Activated CD8-positive, alpha-beta T cell treated with anti-CD3 and anti-CD28 coated beads, Interleukin-2, amount 10 ng/mL, durations not matched to agents 7 days and 5 days (primary cell): ENCODE measurements around the gene PHTF1. TPM values are rescaled to one million over a fixed set of nuclear protein-coding genes. Genes with fewer than 3 reads are reported as not detected.

Experiments
- ATAC-seq: fragments of 150-1000 bp; cut with Tn5 transposase; one replicate; pipeline ENCODE4 v1.10.0; 2021; ENCODE audit warnings: moderate library complexity
- CTCF ChIA-PET: fragments of 350-600 bp; sonication (Branson Sonifier 250); formaldehyde crosslinking; loops from one replicate; lab custom pipeline; 2021; ENCODE audit warnings: antibody characterized with exemption; lab: Charles Lee
- POLR2A ChIA-PET: fragments of 350-600 bp; sonication (Branson Sonifier 250); formaldehyde crosslinking; loops from one replicate; lab custom pipeline; 2021; ENCODE audit warnings: antibody characterized with exemption; lab: Charles Lee
- DNase-seq: peaks from one replicate; pipeline ENCODE4 v3.0.0-alpha.2; 2020
- H3K27ac Mint-ChIP-seq: one replicate; pipeline ENCODE4 v1.8.0; 2021; ENCODE audit warnings: mild to moderate bottlenecking, mixed read lengths
- H3K27me3 Mint-ChIP-seq: one replicate; pipeline ENCODE4 v1.8.0; 2021; ENCODE audit warnings: low read depth, mixed read lengths
- H3K36me3 Mint-ChIP-seq: one replicate; pipeline ENCODE4 v1.8.0; 2021; ENCODE audit warnings: low read depth, mixed read lengths
- H3K4me1 Mint-ChIP-seq: one replicate; pipeline ENCODE4 v1.8.0; 2021; ENCODE audit warnings: low read depth, mixed read lengths
- H3K4me3 Mint-ChIP-seq: one replicate; pipeline ENCODE4 v1.8.0; 2021; ENCODE audit warnings: mild to moderate bottlenecking, mixed read lengths
- H3K9me3 Mint-ChIP-seq: one replicate; pipeline ENCODE4 v1.8.0; 2022; ENCODE audit warnings: mixed read lengths; ENCODE audit not compliant: insufficient read depth
- total RNA-seq, 2 experiments: library from RNA; stranded (reverse); gene quantifications; one replicate each; pipeline ENCODE4 v1.2.3, GENCODE V29; 2021

Gene PHTF1
- total RNA-seq, 2 experiments from 2014 or later: 24.8 to 25.2 TPM

GRCh38 chr1:113659556-113659955 is 99.7 kb downstream of the PHTF1 start:
- H3K27ac Mint-ChIP-seq: no peak overlapping the region
- ATAC-seq (no peak), DNase-seq (no peak)
- no peak overlapping the region for H3K4me3 Mint-ChIP-seq
- H3K27me3 Mint-ChIP-seq: no peaks in the 10 kb centered on the region
- H3K36me3 Mint-ChIP-seq: no peaks in the 10 kb centered on the region
- no peaks in the 10 kb centered on the region for H3K4me1 Mint-ChIP-seq
- CTCF ChIA-PET: no interaction called here
- H3K9me3 Mint-ChIP-seq: no peaks in the 10 kb centered on the region
- POLR2A ChIA-PET: no interaction called here

DNA sequence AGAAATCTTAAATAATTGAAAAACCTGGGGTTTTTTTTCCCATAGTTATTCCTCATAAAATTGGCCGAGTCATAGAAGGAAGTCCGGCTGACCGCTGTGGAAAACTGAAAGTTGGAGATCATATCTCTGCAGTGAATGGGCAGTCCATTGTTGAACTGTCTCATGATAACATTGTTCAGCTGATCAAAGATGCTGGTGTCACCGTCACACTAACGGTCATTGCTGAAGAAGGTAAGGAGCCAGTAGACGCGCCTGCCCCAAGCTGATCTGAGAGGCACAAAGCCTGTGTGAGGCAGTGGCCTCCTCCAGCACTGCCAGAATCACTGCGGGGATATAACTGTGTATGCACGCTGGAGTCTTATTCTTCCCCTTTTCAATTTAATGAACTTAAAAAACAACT is 100.3 kb downstream of the PHTF1 start:
- no peaks in the 10 kb centered on the region for H3K9me3 Mint-ChIP-seq
- no peak overlapping the region for H3K27ac Mint-ChIP-seq
- DNase-seq (no peak), ATAC-seq (no peak)
- ChIA-PET CTCF (no interaction called here), POLR2A (no interaction called here)
- H3K4me1 Mint-ChIP-seq: no peaks in the 10 kb centered on the region
- no peaks in the 10 kb centered on the region for H3K36me3 Mint-ChIP-seq
- H3K27me3 Mint-ChIP-seq: no peaks in the 10 kb centered on the region
- no peak overlapping the region for H3K4me3 Mint-ChIP-seq

DNA sequence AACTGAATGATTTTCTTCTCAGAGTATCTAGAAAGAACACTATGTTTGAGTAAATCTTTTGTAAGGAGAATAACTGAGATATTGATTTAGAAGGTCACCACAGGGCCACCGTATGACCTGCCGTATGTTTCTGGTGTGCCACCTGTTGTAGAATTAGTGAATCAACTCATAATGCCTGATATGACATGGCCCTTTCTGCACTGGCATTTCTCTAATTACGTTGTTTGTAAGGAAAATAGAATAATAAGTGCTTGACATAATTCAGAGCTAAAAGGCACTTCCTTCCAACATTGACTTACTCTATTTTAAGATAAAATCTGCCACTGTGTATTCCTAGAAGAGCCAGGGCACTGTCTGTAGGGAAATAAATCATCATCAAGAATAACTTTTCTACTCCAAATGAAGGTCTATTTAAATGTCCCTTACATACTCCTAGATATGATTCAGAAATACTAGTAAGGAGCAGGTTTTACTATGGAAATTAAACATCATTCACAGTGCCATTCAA is 101.7 kb downstream of the PHTF1 start:
- ATAC-seq (no peak), DNase-seq (no peak)
- H3K4me3 Mint-ChIP-seq: no peak overlapping the region
- no peaks in the 10 kb centered on the region for H3K36me3 Mint-ChIP-seq
- H3K4me1 Mint-ChIP-seq: no peaks in the 10 kb centered on the region
- POLR2A ChIA-PET: no interaction called here
- H3K9me3 Mint-ChIP-seq: no peaks in the 10 kb centered on the region
- H3K27me3 Mint-ChIP-seq: no peaks in the 10 kb centered on the region
- no peak overlapping the region for H3K27ac Mint-ChIP-seq
- CTCF ChIA-PET: no interaction called here

DNA sequence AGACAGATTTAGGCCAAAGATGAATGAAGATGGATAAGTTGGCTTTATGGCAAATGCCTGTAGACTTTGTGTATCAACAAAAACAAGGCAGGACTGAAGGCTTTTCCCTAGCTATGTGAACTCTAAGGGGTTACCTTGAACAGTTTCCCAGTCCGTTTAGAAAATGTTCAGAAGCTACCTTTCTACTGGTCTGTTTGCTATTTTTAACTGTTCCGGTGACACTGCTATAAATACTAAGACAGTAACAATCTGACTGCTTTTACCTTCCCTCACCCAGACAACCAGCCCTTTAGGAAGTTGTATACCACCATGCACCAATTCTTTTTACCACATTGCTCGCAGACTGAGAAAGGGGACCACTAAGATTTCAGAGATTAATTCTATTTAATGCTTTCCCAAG is 102.2 kb downstream of the PHTF1 start:
- Mint-ChIP-seq H3K4me1 (no peaks in the 10 kb centered on the region), H3K4me3 (no peak overlapping the region), H3K27me3 (no peaks in the 10 kb centered on the region), H3K27ac (no peak overlapping the region), H3K36me3 (no peaks in the 10 kb centered on the region), H3K9me3 (no peaks in the 10 kb centered on the region)
- CTCF ChIA-PET: no interaction called here
- POLR2A ChIA-PET: no interaction called here
- DNase-seq: no peak
- ATAC-seq: no peak

DNA sequence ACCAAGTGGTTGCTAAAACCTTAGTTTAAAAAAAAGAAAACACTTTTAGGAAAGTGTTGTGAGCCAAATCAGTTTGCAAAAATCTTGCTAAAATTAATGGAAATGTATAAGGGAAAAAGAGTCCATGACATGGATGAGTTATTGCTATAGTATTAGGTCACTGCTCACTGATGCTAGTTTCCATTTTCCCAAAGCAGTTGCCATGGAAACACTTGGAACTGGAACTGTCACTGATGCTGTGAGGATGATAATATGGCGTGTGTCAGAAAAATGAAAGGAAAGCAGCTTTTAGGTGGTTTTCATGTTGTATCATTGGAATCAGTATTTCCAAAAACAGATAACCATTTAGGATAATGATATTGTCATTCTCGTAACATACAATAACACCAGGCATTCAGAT is 104.4 kb downstream of the PHTF1 start:
- Mint-ChIP-seq H3K27me3 (no peaks in the 10 kb centered on the region), H3K4me1 (no peaks in the 10 kb centered on the region), H3K27ac (no peak overlapping the region), H3K9me3 (no peaks in the 10 kb centered on the region), H3K36me3 (no peaks in the 10 kb centered on the region), H3K4me3 (no peak overlapping the region)
- no peak for DNase-seq
- ATAC-seq: no peak
- ChIA-PET CTCF (no interaction called here), POLR2A (no interaction called here)

DNA sequence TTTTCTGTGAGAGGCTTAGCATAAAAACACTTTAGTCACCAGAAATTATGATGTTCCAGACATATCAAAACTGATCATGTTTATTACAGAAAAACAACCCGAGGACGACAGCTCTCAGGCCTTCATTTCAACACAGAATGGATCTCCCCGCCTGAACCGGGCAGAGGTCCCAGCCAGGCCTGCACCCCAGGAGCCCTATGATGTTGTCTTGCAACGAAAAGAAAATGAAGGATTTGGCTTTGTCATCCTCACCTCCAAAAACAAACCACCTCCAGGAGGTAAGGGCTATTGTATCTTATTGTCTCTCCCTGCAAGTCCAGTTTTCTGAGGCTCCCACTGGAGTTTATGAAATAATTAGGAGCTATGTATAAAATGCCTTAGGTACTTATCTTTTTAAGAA is 105.5 kb downstream of the PHTF1 start:
- no peak overlapping the region for H3K4me3 Mint-ChIP-seq
- no peaks in the 10 kb centered on the region for H3K9me3 Mint-ChIP-seq
- no peak overlapping the region for H3K27ac Mint-ChIP-seq
- no peaks in the 10 kb centered on the region for H3K36me3 Mint-ChIP-seq
- POLR2A ChIA-PET: no interaction called here
- no peaks in the 10 kb centered on the region for H3K27me3 Mint-ChIP-seq
- CTCF ChIA-PET: no interaction called here
- no peak for ATAC-seq
- no peak for DNase-seq
- H3K4me1 Mint-ChIP-seq: no peaks in the 10 kb centered on the region

GRCh38 chr1:113652771-113653170 is 106.5 kb downstream of the PHTF1 start:
- Mint-ChIP-seq H3K27me3 (no peaks in the 10 kb centered on the region), H3K4me3 (no peak overlapping the region), H3K9me3 (no peaks in the 10 kb centered on the region), H3K4me1 (no peaks in the 10 kb centered on the region), H3K27ac (no peak overlapping the region), H3K36me3 (no peaks in the 10 kb centered on the region)
- ATAC-seq (no peak), DNase-seq (no peak)
- POLR2A ChIA-PET: no interaction called here
- CTCF ChIA-PET: no interaction called here

DNA sequence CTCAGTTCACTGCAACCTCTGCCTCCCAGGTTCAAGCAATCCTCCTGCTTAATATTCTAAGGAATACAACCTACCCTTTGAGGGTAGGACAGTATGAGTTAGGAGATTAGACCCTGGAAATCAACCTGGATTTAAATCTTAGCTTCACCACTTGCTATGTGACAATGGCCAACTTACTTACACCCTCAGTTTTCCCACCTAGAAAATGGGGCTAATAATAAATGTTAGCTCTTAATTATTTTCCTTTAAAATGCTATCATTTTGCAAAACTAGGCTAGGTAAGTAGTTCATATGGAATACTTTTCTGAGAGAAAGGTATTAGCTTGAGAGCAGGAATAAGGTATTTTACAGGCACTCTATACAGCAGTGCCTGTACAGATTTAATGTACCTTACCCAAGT is 110.8 kb downstream of the PHTF1 start:
- Mint-ChIP-seq H3K36me3 (no peaks in the 10 kb centered on the region), H3K27ac (no peak overlapping the region), H3K27me3 (no peaks in the 10 kb centered on the region), H3K4me1 (no peaks in the 10 kb centered on the region), H3K4me3 (no peak overlapping the region), H3K9me3 (no peaks in the 10 kb centered on the region)
- ATAC-seq (no peak), DNase-seq (no peak)
- CTCF ChIA-PET: interaction anchor here (0.7 kb wide), 1 partner anchor 644 kb away, joined by 3 read pairs; no protein-coding TSS in a partner anchor
- POLR2A ChIA-PET: no interaction called here

- H3K4me1 Mint-ChIP-seq: no peaks in the 10 kb centered on the region
- CTCF ChIA-PET: no interaction called here
- no peak for ATAC-seq
These were observed 112.1 kb downstream of the PHTF1 start for GRCh38 chr1:113647164-113647563.

More at GRCh38 chr1:113647164-113647563, 112.1 kb downstream of the PHTF1 start:
- Mint-ChIP-seq H3K36me3 (no peaks in the 10 kb centered on the region), H3K27ac (no peak overlapping the region), H3K27me3 (no peaks in the 10 kb centered on the region), H3K4me3 (no peak overlapping the region), H3K9me3 (no peaks in the 10 kb centered on the region)
- POLR2A ChIA-PET: no interaction called here
- no peak for DNase-seq

Other genes with a start within 250 kb of the PHTF1 start
- gene RSBN1, start 53.0 kb upstream of the PHTF1 start, total RNA-seq: 10 to 100 TPM; 27.3 to 29.9 TPM
- 10 to 100 TPM; 74.8 to 78.9 TPM for gene PTPN22, start 112.2 kb upstream of the PHTF1 start, total RNA-seq
- gene BCL2L15, start 128.1 kb upstream of the PHTF1 start, total RNA-seq: 1 to 10 TPM; 1.0 to 1.1 TPM
- 10 to 100 TPM; 42.9 to 44.9 TPM for gene AP4B1, start 145.3 kb upstream of the PHTF1 start, total RNA-seq
- 10 to 100 TPM; 19.6 to 19.7 TPM for gene DCLRE1B, start 145.8 kb upstream of the PHTF1 start, total RNA-seq
- 10 to 100 TPM; 89.3 to 92.7 TPM for gene HIPK1, start 169.8 kb upstream of the PHTF1 start, total RNA-seq
- under 1 TPM; 0.42 to 0.78 TPM for gene OLFML3, start 220.0 kb upstream of the PHTF1 start, total RNA-seq